Panc1 (cell line): ENCODE measurements around the gene IER3IP1.

Source experiments
- CTCF ChIP-seq: fragments of 450-650 bp; IDR thresholded peaks from 2 replicates; pipeline ENCODE4 v1.5.1; 2017; ENCODE audit warnings: mild to moderate bottlenecking
- TCF7L2 ChIP-seq: IDR thresholded peaks from 2 replicates; pipeline ENCODE4 v1.6.1; 2011; ENCODE audit warnings: mild to moderate bottlenecking, low read depth, low read length, inconsistent platforms

DNA sequence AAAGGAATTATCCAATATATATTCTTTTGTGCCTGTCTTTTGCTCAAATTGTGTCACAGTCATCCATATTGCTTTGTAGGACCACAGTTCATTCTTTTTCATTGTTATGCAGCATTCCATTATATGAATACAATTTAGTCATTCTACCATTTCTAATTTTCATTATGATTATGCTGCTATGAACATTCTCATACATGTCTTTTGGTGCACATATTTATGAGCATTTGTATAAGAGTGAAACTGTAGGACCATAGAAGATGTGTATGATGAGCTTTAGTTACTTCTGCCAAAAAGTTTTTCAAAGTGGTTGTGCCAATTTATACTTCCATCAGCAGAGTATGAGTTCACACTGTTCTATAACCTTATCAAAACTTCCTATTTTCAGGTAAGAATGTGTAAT is 7.7 kb downstream of the IER3IP1 start:
- TF ChIP-seq CTCF (no peak), TCF7L2 (no peak)
